Activated T-helper 1 cell treated with anti-CD3 and anti-CD28 coated beads, Interleukin-12 subunit alpha, Interleukin-12 subunit beta, Interleukin-2, Interleukin-4 antibody, amounts not matched to agents 30 ng/mL and 10 ng/mL and 1 ng/mL, durations not matched to agents 14 hours and 24 hours and 36 hours (primary cell): Measurements from ENCODE around the gene HOXC6. TPM values are rescaled to one million over a fixed set of nuclear protein-coding genes. Genes with fewer than 3 reads are reported as not detected.

Experiments used
- DNase-seq: peaks from one replicate; pipeline ENCODE4 v3.0.0; 2021; ENCODE audit warnings: low spot score
- H3K27ac Mint-ChIP-seq: one replicate; pipeline ENCODE4 v1.8.0; 2021; ENCODE audit warnings: mild to moderate bottlenecking, mixed read lengths
- H3K27me3 Mint-ChIP-seq: one replicate; pipeline ENCODE4 v1.8.0; 2022; ENCODE audit warnings: mild to moderate bottlenecking, moderate library complexity, mixed read lengths; ENCODE audit not compliant: insufficient read depth
- H3K36me3 Mint-ChIP-seq: one replicate; pipeline ENCODE4 v1.8.0; 2021; ENCODE audit warnings: low read depth, mixed read lengths
- H3K4me1 Mint-ChIP-seq: one replicate; pipeline ENCODE4 v1.8.0; 2021; ENCODE audit warnings: low read depth, mixed read lengths
- H3K4me3 Mint-ChIP-seq: one replicate; pipeline ENCODE4 v1.8.0; 2021; ENCODE audit warnings: mild to moderate bottlenecking, moderate library complexity, mixed read lengths
- H3K9me3 Mint-ChIP-seq: one replicate; pipeline ENCODE4 v1.8.0; 2021; ENCODE audit warnings: mixed read lengths
- intact Hi-C: fragments of 100-400 bp; cut with micrococcal nuclease; formaldehyde crosslinking; loops from one replicate; pipeline ENCODE4 v1.15.1; 2024
- total RNA-seq: library from RNA; stranded (reverse); gene quantifications from 2 replicates; pipeline ENCODE4 v1.2.3, GENCODE V29; 2022

The HOXC6 gene
- total RNA-seq: not detected in 2 replicates

DNA sequence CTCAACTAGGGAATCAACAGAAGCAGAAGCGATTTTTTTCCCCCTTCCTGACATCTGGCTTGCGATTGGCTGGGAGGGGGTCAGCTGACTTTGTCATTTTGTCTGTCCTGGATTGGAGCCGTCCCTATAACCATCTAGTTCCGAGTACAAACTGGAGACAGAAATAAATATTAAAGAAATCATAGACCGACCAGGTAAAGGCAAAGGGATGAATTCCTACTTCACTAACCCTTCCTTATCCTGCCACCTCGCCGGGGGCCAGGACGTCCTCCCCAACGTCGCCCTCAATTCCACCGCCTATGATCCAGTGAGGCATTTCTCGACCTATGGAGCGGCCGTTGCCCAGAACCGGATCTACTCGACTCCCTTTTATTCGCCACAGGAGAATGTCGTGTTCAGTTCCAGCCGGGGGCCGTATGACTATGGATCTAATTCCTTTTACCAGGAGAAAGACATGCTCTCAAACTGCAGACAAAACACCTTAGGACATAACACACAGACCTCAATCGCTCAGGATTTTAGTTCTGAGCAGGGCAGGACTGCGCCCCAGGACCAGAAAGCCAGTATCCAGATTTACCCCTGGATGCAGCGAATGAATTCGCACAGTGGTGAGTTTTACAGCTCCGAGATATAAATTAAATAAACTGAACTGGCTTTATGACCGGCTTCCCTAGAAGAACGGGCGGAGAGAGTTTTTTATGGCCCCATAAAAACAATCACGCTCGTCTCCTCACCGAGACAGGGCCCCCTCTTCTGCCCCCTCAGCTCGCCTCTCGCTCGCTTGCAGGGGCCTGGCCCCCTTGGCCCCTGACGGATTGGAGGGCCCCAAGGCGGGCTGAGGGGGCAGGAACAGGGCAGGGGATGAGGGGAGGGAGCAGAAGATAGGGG, at the start of gene HOXC6:
Gene HOXC6, plus strand, starts transcription at position 127 of the 888 bp plus-strand sequence. Its CDS starts 82 bp downstream, at position 209.
- intact Hi-C loops: no loop called here

GRCh38 chr12:53978477-53979356, 49.5 kb upstream of the HOXC6 start:
- no peak for DNase-seq
- Mint-ChIP-seq H3K4me1 (peaks cover 9% of the 10 kb centered on the region), H3K36me3 (peaks cover 4% of the 10 kb centered on the region), H3K9me3 (no peaks in the 10 kb centered on the region), H3K4me3 (no peak overlapping the region), H3K27me3 (peaks cover 88% of the 10 kb centered on the region), H3K27ac (no peak overlapping the region)
- intact Hi-C loops: no loop called here

More for the DNA sequence above, at the start of gene HOXC6:
- H3K27ac Mint-ChIP-seq: no peak within 1 kb of the TSS
- no peaks in the 10 kb centered on the region for H3K36me3 Mint-ChIP-seq
- H3K4me1 Mint-ChIP-seq: peaks cover 23% of the 10 kb centered on the region
- no peak for DNase-seq
- H3K27me3 Mint-ChIP-seq: peaks cover 86% of the 10 kb centered on the region
- H3K9me3 Mint-ChIP-seq: no peaks in the 10 kb centered on the region
- no peak within 1 kb of the TSS for H3K4me3 Mint-ChIP-seq

- peaks cover 8% of the 10 kb centered on the region for H3K4me1 Mint-ChIP-seq
- no peaks in the 10 kb centered on the region for H3K9me3 Mint-ChIP-seq
- H3K4me3 Mint-ChIP-seq: no peak overlapping the region
- intact Hi-C loops: loop anchor here (2.0 to 10.0 kb wide), 2 partner anchors 13 to 45 kb away; partner anchors contain the start of gene HOXC13
- peaks cover 95% of the 10 kb centered on the region for H3K27me3 Mint-ChIP-seq
- DNase-seq: no peak
- no peak overlapping the region for H3K27ac Mint-ChIP-seq
- H3K36me3 Mint-ChIP-seq: peaks cover 4% of the 10 kb centered on the region
Observed at GRCh38 chr12:53980104-53980801, 48.0 kb upstream of the HOXC6 start.

- intact Hi-C loops: loop anchor here (2.0 to 10.0 kb wide), 2 partner anchors 14 to 46 kb away; partner anchors contain the start of gene HOXC13
Observed at GRCh38 chr12:53980802-53981496, 47.3 kb upstream of the HOXC6 start.

GRCh38 chr12:53981634-53982565, 46.3 kb upstream of the HOXC6 start:
- no peak for DNase-seq
- no peaks in the 10 kb centered on the region for H3K9me3 Mint-ChIP-seq
- H3K4me3 Mint-ChIP-seq: no peak overlapping the region
- intact Hi-C loops: loop anchor here (2.0 to 10.0 kb wide), 3 partner anchors 15 to 47 kb away; partner anchors contain the start of gene HOXC13
- no peaks in the 10 kb centered on the region for H3K4me1 Mint-ChIP-seq
- peak overlapping the region; percentile 18 for H3K27ac Mint-ChIP-seq
- peaks cover 93% of the 10 kb centered on the region for H3K27me3 Mint-ChIP-seq
- H3K36me3 Mint-ChIP-seq: peaks cover 3% of the 10 kb centered on the region

More at GRCh38 chr12:53980802-53981496, 47.3 kb upstream of the HOXC6 start:
- Mint-ChIP-seq H3K4me1 (peaks cover 1% of the 10 kb centered on the region), H3K9me3 (no peaks in the 10 kb centered on the region), H3K27me3 (peaks cover 93% of the 10 kb centered on the region), H3K4me3 (no peak overlapping the region), H3K27ac (no peak overlapping the region), H3K36me3 (peaks cover 3% of the 10 kb centered on the region)
- DNase-seq: no peak

GRCh38 chr12:53982648-53983567, 45.3 kb upstream of the HOXC6 start:
- peaks cover 3% of the 10 kb centered on the region for H3K36me3 Mint-ChIP-seq
- no peak overlapping the region for H3K4me3 Mint-ChIP-seq
- no peaks in the 10 kb centered on the region for H3K4me1 Mint-ChIP-seq
- intact Hi-C loops: loop anchor here (2.0 to 10.0 kb wide), 2 partner anchors 14 to 48 kb away; partner anchors contain the start of gene HOXC13
- DNase-seq: no peak
- H3K27me3 Mint-ChIP-seq: peaks cover 92% of the 10 kb centered on the region
- H3K9me3 Mint-ChIP-seq: no peaks in the 10 kb centered on the region
- peak overlapping the region; percentile 61 for H3K27ac Mint-ChIP-seq

- no peaks in the 10 kb centered on the region for H3K9me3 Mint-ChIP-seq
- intact Hi-C loops: loop anchor here (2.0 to 10.0 kb wide), 2 partner anchors 13 to 49 kb away; partner anchors contain the start of gene HOXC13
- H3K27me3 Mint-ChIP-seq: peaks cover 93% of the 10 kb centered on the region
- peak overlapping the region; percentile 61 for H3K27ac Mint-ChIP-seq
- peaks cover 5% of the 10 kb centered on the region for H3K4me1 Mint-ChIP-seq
- peaks cover 3% of the 10 kb centered on the region for H3K36me3 Mint-ChIP-seq
- H3K4me3 Mint-ChIP-seq: no peak overlapping the region
- no peak for DNase-seq
Observed at GRCh38 chr12:53983568-53983949, 44.7 kb upstream of the HOXC6 start.

GRCh38 chr12:53983950-53984572, 44.2 kb upstream of the HOXC6 start:
- H3K4me1 Mint-ChIP-seq: peaks cover 10% of the 10 kb centered on the region
- H3K27ac Mint-ChIP-seq: peak overlapping the region; percentile 61
- intact Hi-C loops: loop anchor here (2.0 to 10.0 kb wide), 2 partner anchors 13 to 49 kb away; partner anchors contain the start of gene HOXC13
- DNase-seq: no peak
- no peaks in the 10 kb centered on the region for H3K9me3 Mint-ChIP-seq
- peaks cover 3% of the 10 kb centered on the region for H3K36me3 Mint-ChIP-seq
- H3K27me3 Mint-ChIP-seq: peaks cover 93% of the 10 kb centered on the region
- H3K4me3 Mint-ChIP-seq: no peak overlapping the region

DNA sequence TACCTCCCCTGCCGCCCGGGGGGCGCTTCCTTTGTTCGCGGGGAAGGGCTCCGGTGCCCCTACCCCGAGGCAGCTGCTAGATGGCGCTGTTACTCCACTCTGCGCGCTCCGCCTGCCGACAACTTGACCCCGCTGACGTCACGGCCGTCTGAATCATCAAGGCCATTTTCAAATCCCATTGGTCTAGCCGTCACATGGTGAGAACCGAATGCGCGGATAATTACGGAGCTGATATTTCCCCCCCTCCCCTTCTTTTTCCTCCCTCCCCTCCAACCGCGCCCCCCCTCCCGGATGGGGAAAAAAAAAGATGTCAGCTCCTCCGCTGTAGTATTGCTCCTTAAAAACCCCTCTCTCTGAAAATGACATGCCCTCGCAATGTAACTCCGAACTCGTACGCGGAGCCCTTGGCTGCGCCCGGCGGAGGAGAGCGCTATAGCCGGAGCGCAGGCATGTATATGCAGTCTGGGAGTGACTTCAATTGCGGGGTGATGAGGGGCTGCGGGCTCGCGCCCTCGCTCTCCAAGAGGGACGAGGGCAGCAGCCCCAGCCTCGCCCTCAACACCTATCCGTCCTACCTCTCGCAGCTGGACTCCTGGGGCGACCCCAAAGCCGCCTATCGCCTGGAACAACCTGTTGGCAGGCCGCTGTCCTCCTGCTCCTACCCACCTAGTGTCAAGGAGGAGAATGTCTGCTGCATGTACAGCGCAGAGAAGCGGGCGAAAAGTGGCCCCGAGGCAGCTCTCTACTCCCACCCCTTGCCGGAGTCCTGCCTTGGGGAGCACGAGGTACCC, 43.1 kb upstream of the HOXC6 start, which contains the start of gene HOXC10:
Gene HOXC10, plus strand, starts transcription at position 246 of the 791 bp plus-strand sequence. Its CDS starts 114 bp downstream, at position 360.
- intact Hi-C loops: loop anchor here (10.0 kb wide), 1 partner anchor 50 kb away; the partner anchor contains the start of gene HOXC13
- Mint-ChIP-seq H3K9me3 (no peaks in the 10 kb centered on the region), H3K27ac (peak within 1 kb of the TSS; percentile 61)

More for the DNA sequence above, 43.1 kb upstream of the HOXC6 start, which contains the start of gene HOXC10:
- Mint-ChIP-seq H3K4me1 (peaks cover 21% of the 10 kb centered on the region), H3K36me3 (peaks cover 1% of the 10 kb centered on the region), H3K4me3 (peak within 1 kb of the TSS; percentile 48), H3K27me3 (peaks cover 93% of the 10 kb centered on the region)
- DNase-seq: peak; percentile 62
